Measurements from ENCODE around the gene CCDC6. TPM values are rescaled to one million over a fixed set of nuclear protein-coding genes. Genes with fewer than 3 reads are reported as not detected.
"Not testable (repeated sequence)": the region's sequence is repeated elsewhere in the genome, so short reads cannot be mapped to it uniquely, and the experiment has no call there.

Gene CCDC6
- total RNA-seq (2014; rRNA removed; shearing (Covaris generic)): 11.4 and 13.2 TPM in 2 replicates

DNA sequence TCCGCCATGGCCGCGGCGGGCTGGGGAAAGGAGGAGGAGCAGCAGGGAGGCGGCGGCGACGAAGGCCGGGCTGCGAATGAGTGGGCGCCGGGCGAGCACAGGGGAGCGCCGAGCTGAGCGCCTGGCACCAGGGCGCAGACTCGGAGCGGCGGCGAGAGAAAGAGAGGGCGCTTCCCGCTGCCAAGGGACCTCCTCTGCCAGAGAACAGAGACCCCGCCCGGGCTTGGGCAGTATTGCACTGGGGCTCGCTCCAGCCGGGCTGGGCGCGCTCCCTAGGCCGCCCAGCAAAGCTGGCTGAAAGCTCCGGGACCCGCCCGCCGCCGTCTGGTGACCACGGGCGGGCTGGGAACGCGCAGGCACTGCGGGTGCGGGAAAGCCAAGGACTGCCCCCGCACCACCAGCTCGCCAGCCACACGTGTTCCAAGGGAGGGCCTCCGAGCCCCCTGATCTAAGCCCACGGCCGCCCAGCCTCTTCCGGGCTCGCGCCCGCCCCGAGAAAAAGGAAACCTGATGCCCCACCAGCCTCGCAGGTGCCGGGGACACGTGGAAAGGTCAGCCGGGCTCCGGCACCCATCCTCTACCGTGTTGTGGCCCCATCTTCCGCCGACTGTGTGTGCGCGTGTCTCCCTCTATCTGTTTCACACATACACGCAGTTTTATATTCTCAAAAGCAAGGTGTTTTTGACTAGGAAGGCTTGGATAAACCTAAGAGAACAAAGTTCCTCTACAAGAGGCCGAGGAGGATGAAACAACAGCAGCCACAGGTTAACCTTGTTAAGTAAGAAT, at the start of gene CCDC6:
TSS of gene CCDC6 (minus strand) at position 140 of the 786 bp plus-strand sequence. CDS start at position 8, 132 bp downstream.
- DNase-seq (ENCODE audit: low read depth): peak; percentile 88

DNA sequence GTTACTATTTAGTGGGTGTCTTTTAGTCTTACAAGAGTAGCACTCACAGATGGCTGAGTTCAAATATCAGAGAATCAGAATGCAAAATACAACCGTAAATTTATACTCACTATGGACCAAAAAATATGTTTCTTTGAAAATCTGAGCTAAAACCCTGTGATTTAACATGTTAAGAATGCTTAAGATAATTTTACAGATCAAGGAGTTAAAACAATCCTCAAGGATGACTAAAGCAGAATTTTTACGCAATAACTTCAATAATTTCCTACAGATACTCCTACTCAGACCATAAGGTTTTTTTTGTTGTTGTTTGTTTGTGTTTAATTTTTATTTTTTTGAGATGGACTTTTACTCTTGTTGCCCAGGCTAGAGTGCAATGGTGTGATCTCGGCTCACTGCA, 47.9 kb upstream of the CCDC6 start:
- no peak for DNase-seq (ENCODE audit: low read depth)

DNA sequence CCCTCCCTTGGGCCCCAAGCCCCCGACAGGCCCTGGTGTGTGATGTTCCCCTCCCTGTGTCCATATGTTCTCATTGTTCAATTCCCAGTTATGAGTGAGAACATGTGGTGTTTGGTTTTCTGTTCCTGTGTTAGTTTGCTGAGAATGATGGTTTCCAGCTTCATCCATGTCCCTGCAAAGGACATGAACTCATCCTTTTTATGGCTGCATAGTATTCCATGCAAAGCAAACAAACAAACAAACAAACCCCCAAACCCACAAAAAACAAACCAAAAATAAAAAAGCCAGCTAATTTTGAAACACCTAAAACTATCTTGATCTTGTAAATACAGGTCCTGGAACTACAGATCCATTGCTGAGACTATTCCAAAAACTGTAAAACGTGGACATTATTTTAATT, 47.4 kb upstream of the CCDC6 start:
- DNase-seq (ENCODE audit: low read depth): not testable (repeated sequence)

DNA sequence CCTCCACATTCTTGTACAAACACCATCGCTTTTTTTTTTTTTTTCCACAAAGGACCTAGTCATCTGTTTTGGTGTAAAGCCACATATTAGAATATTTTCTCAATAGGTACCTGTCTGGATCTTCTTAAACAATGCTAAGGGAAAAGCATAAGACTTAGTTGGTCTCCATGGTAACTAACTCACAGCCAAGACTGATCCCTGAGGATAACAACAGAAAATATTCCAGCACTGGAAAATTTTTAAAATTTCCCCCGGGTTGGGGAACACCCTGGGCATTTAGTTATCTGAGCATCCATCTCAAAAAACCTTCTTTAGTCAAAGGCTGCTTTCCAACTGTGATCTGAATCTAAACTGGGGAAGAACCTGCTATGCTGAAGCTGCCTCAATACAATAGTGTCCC, 43.7 kb upstream of the CCDC6 start:
- no peak for DNase-seq (ENCODE audit: low read depth)

DNA sequence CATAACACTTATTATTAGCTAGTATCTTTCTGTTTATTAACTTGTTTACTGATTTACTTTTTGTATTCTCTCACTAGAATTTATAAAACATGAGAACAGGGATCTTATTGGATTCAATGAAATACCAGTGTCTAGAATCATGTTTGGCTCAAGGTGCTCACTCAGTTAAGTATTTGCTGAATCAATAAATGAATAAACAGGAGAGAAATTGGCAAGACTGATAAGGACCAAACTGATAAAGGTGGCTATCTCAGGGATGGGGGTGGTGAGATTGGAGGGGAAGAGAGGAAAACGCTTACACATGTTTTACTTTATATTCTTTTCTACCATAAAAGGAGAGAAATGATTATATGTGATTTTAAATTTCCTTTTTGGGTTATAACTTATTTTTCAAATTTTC, 43.3 kb upstream of the CCDC6 start:
- no peak for DNase-seq (ENCODE audit: low read depth)

- DNase-seq (ENCODE audit: low read depth): no peak
These were observed 39.6 kb upstream of the CCDC6 start for GRCh38 chr10:59945991-59946390.

- DNase-seq (ENCODE audit: low read depth): no peak
These were observed 39.2 kb upstream of the CCDC6 start for GRCh38 chr10:59945590-59945989.

DNA sequence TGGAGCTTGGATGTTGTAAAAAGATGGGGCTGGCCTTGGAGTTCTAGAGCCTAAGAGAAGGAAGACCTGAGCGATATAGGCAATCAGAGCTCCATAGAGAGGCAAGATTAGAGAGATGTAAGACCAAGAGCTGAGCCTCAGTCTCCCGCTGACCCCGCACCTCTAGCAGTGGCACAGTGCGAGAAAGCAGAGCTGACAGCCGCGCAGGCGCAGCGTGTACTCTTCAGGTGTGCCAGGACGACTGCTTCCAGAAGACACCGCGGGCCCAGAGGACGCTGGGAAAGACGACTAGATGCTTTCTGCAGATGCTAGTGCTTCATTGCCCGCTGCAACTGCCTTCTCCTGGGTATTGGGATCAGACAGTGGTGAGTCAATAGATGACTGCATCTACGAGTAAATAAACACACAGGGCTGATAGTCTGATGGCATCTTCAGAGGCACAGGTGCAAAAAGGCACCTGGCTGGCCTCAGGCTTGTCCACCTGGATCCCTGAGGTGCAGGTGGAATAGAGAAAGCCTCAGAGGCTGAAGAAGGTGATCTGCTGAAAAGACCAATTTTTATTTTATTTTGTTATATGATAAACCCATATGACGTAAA, 38.1 kb upstream of the CCDC6 start:
- no peak for DNase-seq (ENCODE audit: low read depth)

DNA sequence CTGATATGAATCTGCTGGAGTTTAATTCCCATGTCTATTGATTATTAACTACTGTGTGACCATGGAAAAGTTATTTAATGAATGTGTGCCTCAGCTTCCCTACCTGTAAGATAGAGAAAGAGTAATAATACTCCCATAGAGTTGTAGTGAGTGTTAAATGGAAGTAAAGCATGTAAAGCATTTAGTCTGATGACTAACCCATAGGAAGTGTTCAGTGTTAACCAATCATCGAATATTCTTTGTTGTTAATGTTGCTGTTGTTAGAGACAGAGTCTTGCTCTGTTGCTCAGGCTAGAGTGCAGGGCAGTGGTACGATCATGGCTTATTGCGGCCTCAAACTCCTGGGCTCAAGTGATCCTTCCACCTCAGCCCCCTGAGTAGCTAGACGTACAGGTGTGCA, 36.2 kb upstream of the CCDC6 start:
- no peak for DNase-seq (ENCODE audit: low read depth)

DNA sequence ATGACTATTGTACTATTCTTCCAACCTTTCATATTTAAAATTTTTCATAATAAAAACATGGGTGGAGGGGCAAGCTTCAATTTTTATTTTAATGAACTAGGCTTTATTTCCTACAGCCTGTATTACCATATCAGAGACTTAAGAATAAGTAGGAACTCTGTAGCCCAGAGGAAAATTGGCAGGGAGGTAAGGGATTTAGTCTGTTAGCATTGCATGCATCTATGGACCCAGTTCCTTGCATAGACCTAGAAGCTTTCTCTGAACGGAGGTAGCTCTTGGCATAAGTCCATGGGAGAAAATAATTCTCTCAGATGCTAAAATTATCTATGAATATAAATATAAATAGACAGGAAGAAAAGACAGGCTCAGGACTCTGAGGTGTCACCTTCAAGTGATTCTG, 31.4 kb upstream of the CCDC6 start:
- no peak for DNase-seq (ENCODE audit: low read depth)

DNA sequence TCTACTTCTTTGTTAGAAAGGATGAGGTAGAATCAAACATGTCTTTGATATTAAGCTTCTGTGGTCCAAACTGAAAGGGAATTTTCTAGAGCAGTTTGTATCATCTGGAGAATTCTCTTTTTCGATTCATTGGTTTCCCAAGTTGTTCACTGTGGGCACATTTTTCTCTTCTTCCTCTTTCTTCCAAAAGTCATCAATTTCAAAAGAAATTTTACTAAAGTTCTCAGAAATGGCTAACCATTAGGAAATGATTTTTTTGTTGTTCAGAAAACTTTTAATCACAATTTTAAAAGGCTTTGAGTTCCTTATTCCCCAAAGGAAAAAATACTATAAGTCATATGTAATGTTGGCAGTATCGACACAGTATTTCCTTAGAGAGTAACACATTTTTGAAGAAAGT, 28.3 kb upstream of the CCDC6 start:
- no peak for DNase-seq (ENCODE audit: low read depth)

- DNase-seq (ENCODE audit: low read depth): not testable (repeated sequence)
These were observed 24.6 kb upstream of the CCDC6 start for GRCh38 chr10:59930788-59931521.

- no peak for DNase-seq (ENCODE audit: low read depth)
These were observed 19.7 kb upstream of the CCDC6 start for GRCh38 chr10:59926086-59926485.

GRCh38 chr10:59922907-59923306, 16.6 kb upstream of the CCDC6 start:
- DNase-seq (ENCODE audit: low read depth): no peak

DNA sequence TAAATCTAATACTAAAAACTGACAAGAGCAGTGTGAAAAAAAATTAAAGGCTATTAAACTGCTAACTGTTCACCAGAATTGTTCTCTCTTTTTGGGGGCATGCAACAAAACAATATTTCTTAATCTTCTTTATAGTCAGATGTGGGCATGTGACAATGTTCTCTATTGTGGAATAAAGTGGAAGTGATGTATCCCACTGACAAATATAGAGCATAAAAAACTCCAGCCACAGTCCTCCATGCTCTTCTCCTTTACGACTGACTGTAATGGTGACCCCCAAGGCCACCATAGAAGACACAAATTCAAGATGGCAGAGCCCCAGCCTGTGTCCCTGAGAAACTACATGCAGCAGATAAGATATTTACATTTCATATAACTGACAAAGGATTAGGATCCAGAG, 11.6 kb upstream of the CCDC6 start:
- DNase-seq (ENCODE audit: low read depth): no peak

DNA sequence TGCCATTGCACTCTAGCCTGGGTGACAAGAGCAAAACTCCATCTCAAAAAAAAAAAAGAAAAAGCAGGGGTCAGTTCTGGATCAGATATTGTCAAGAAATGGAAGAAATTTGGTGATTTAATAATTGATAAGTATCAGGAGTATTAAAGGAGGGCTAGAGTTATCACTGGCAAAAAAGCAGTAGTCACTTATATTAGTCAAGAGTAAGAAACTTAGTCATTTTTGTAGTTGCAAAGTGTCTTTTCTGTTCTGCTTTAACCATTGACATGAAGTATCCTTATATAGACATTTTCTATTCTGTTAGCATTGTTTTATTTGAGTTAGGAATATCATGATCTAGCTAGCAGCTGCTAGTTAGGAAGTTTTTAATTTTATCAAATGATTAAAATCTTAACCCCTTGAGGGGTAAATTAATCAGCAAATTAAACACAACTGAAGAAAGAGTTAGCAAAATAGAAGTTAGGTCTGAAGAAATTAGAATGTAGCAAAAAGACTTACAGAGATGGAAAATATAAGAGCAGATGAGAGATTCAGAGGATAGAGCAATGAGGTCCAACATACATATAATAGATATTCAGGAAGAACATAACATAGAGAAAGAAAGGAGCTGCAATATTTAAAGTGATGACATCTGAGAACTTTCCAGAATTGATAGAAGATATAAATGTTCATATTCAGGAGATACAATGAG, 7.3 kb upstream of the CCDC6 start:
- DNase-seq (ENCODE audit: low read depth): no peak

- no peak for DNase-seq (ENCODE audit: low read depth)
These were observed 4.5 kb upstream of the CCDC6 start for GRCh38 chr10:59910867-59911266.

DNA sequence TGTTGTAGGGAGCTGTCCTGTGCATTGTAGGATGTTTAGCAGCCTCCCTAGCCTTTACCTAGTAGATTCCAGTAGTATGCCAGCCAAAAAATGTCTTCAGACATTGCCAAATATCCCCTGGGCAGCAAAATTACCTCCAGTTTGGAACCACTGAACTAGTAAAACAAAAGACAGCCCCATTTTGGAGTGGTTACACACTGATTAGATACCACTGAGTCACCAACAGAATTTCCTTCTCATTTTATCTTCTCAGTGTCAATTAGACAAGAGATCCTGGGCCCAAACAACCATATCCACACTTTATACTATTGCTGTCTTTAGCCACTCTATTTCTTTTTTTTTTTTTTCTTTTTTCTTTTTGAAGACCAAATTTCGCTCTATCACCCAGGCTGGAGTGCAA, 3.5 kb upstream of the CCDC6 start:
- no peak for DNase-seq (ENCODE audit: low read depth)

GRCh38 chr10:59908808-59909143, 2.4 kb upstream of the CCDC6 start:
- no peak for DNase-seq (ENCODE audit: low read depth)

GRCh38 chr10:59907918-59908807, 1.8 kb upstream of the CCDC6 start:
- DNase-seq (ENCODE audit: low read depth): peak; percentile 84

GRCh38 chr10:59907537-59907917, 1.2 kb upstream of the CCDC6 start:
- DNase-seq (ENCODE audit: low read depth): no peak

Data from RPMI7951 (cell line).